H1 (cell line): ENCODE data around the gene KRTAP2-3. TPM values are rescaled to one million over a fixed set of nuclear protein-coding genes. Genes with fewer than 3 reads are reported as not detected.

Source experiments
- CTCF ChIA-PET: fragments of 300-600 bp; sonication (Branson Sonifier 250); formaldehyde crosslinking; loops from one replicate; lab custom pipeline; 2021; ENCODE audit not compliant: partially characterized antibody; lab: Charles Lee
- POLR2A ChIA-PET: fragments of 300-600 bp; sonication (Branson Sonifier 250); formaldehyde crosslinking; loops from one replicate; lab custom pipeline; 2021; ENCODE audit warnings: inconsistent platforms; ENCODE audit not compliant: partially characterized antibody; lab: Charles Lee
- DNase-seq, 2 experiments: peaks; one replicate each; pipeline versions ENCODE4 v3.0.0 to v3.0.0-alpha.2; 2010 to 2022; ENCODE audit warnings: low spot score in 2 of 2, low read depth in 1 of 2, mixed read lengths in 1 of 2
- FAIRE-seq: peaks from 2 replicates; lab custom pipeline; 2011; peaks lifted over from hg19 to GRCh38; lab: Jason Lieb, UNC
- H2AFZ ChIP-seq: 2 replicates; pipeline ENCODE4 v1.8.1; 2012; ENCODE audit warnings: low read length, inconsistent platforms
- H2AK5ac ChIP-seq: 2 replicates; pipeline ENCODE4 v1.6.1; 2013; ENCODE audit warnings: low read depth, low read length
- H2BK120ac ChIP-seq: replicated peaks from 2 replicates; pipeline ENCODE3; 2013; ENCODE audit warnings: low read depth, low read length, inconsistent platforms
- H2BK12ac ChIP-seq: 2 replicates; pipeline ENCODE4 v1.6.1; 2013; ENCODE audit warnings: low read depth, low read length
- H2BK15ac ChIP-seq: 2 replicates; pipeline ENCODE4 v1.6.1; 2013; ENCODE audit warnings: low read length
- H2BK20ac ChIP-seq: 2 replicates; pipeline ENCODE4 v1.6.1; 2013; ENCODE audit warnings: low read length
- H2BK5ac ChIP-seq: 2 replicates; pipeline ENCODE4 v1.6.1; 2013; ENCODE audit warnings: low read depth, low read length
- H3K14ac ChIP-seq: 2 replicates; pipeline ENCODE4 v1.6.1; 2013; ENCODE audit warnings: inconsistent platforms; ENCODE audit not compliant: insufficient read length
- H3K18ac ChIP-seq: 2 replicates; pipeline ENCODE4 v1.6.1; 2013; ENCODE audit warnings: low read length; ENCODE audit errors: extremely low read depth
- H3K23ac ChIP-seq: 2 replicates; pipeline ENCODE4 v1.6.1; 2013; ENCODE audit warnings: inconsistent platforms; ENCODE audit not compliant: insufficient read length
- H3K23me2 ChIP-seq: 2 replicates; pipeline ENCODE4 v1.6.1; 2013; ENCODE audit warnings: low read depth, low read length
- H3K27ac ChIP-seq: 2 replicates; pipeline ENCODE4 v1.6.1; 2011; ENCODE audit warnings: low read depth, low read length, inconsistent platforms
- H3K27me3 ChIP-seq, 4 experiments: replicated peaks in 1 of 4; 1 replicate in 1 of 4; 2 replicates in 3 of 4; pipeline versions ENCODE4 v1.6.1 to v1.8.1; 2011 to 2013; ENCODE audit warnings: low read length in 3 of 4, mild to moderate bottlenecking in 3 of 4, inconsistent platforms in 2 of 4, mixed read lengths in 2 of 4, moderate library complexity in 1 of 4; ENCODE audit not compliant: control insufficient read depth in 3 of 4, insufficient read depth in 3 of 4; ENCODE audit errors: extremely low read depth in 1 of 4
- H3K36me3 ChIP-seq, 4 experiments: 2 replicates each; pipeline versions ENCODE4 v1.6.1 to v1.8.1; 2011 to 2013; ENCODE audit warnings: mild to moderate bottlenecking in 4 of 4, low read length in 3 of 4, moderate library complexity in 2 of 4, control low read depth in 1 of 4, inconsistent platforms in 1 of 4; ENCODE audit not compliant: insufficient read depth in 4 of 4, control insufficient read depth in 2 of 4
- H3K4ac ChIP-seq: replicated peaks from 2 replicates; pipeline ENCODE3; 2013; ENCODE audit warnings: low read length, low read depth, mixed read lengths, inconsistent platforms; ENCODE audit not compliant: insufficient read length
- H3K4me1 ChIP-seq, 4 experiments: replicated peaks in 1 of 4; 1 replicate in 1 of 4; 2 replicates in 3 of 4; pipeline versions ENCODE4 v1.6.1 to v1.8.1; 2011 to 2013; ENCODE audit warnings: low read length in 3 of 4, inconsistent platforms in 2 of 4, mixed read lengths in 1 of 4; ENCODE audit not compliant: insufficient read depth in 4 of 4, control insufficient read depth in 3 of 4
- H3K4me2 ChIP-seq, 2 experiments: 2 replicates each; pipeline versions ENCODE4 v1.6.1 to v1.8.1; 2011 to 2013; ENCODE audit warnings: low read depth in 2 of 2, low read length in 2 of 2, control low read depth in 1 of 2, inconsistent platforms in 1 of 2, mild to moderate bottlenecking in 1 of 2; ENCODE audit not compliant: insufficient read depth in 1 of 2
- H3K4me3 ChIP-seq, 4 experiments: fragments of 200-600, 300-600 bp in 1 of 4; sonication (generic), shearing (Covaris generic), sonication (Bioruptor Twin) in 1 of 4; 2 replicates each; pipeline versions ENCODE4 v1.5.1 to v1.8.1; 2011 to 2016; ENCODE audit warnings: low read length in 4 of 4, low read depth in 3 of 4, control low read depth in 2 of 4, inconsistent platforms in 2 of 4, mild to moderate bottlenecking in 2 of 4, mixed read lengths in 1 of 4, moderate library complexity in 1 of 4; ENCODE audit not compliant: insufficient read depth in 2 of 4; ENCODE audit errors: extremely low read depth in 1 of 4
- H3K56ac ChIP-seq: replicated peaks from 2 replicates; pipeline ENCODE3; 2013; ENCODE audit warnings: low read depth, mild to moderate bottlenecking, mixed read lengths, low read length, inconsistent platforms; ENCODE audit not compliant: insufficient read length
- H3K79me1 ChIP-seq: 2 replicates; pipeline ENCODE4 v1.6.1; 2013; ENCODE audit warnings: low read depth, low read length, control low read depth
- H3K79me2 ChIP-seq, 2 experiments: 2 replicates each; pipeline versions ENCODE4 v1.6.1 to v1.8.1; 2012 to 2013; ENCODE audit warnings: low read length in 2 of 2, mild to moderate bottlenecking in 2 of 2, inconsistent platforms in 1 of 2; ENCODE audit not compliant: insufficient read depth in 2 of 2, control insufficient read depth in 1 of 2
- H3K9ac ChIP-seq, 4 experiments: replicated peaks in 1 of 4; 1 replicate in 1 of 4; 2 replicates in 3 of 4; pipeline versions ENCODE4 v1.6.1 to v1.8.1; 2011 to 2013; ENCODE audit warnings: low read depth in 3 of 4, low read length in 3 of 4, control low read depth in 2 of 4, mild to moderate bottlenecking in 2 of 4, moderate library complexity in 2 of 4, inconsistent platforms in 1 of 4; ENCODE audit errors: extremely low read depth in 1 of 4
- H3K9me3 ChIP-seq, 2 experiments: 2 replicates each; pipeline versions ENCODE4 v1.6.1 to v1.8.1; 2012 to 2013; ENCODE audit warnings: mild to moderate bottlenecking in 2 of 2, moderate library complexity in 2 of 2, control low read depth in 1 of 2, inconsistent platforms in 1 of 2, low read depth in 1 of 2, low read length in 1 of 2, mixed read lengths in 1 of 2; ENCODE audit not compliant: insufficient read depth in 2 of 2
- H4K20me1 ChIP-seq, 2 experiments: replicated peaks in 1 of 2; 2 replicates each; pipeline versions ENCODE3 to v1.8.1; 2011 to 2013; ENCODE audit warnings: inconsistent platforms in 2 of 2, low read length in 2 of 2, mild to moderate bottlenecking in 1 of 2; ENCODE audit not compliant: insufficient read depth in 2 of 2, control insufficient read depth in 1 of 2
- H4K5ac ChIP-seq: 2 replicates; pipeline ENCODE4 v1.6.1; 2013; ENCODE audit warnings: low read length, low read depth, mixed read lengths, inconsistent platforms; ENCODE audit not compliant: insufficient read length
- H4K8ac ChIP-seq: 2 replicates; pipeline ENCODE4 v1.8.0; 2013; ENCODE audit warnings: mild to moderate bottlenecking, moderate library complexity, low read length, inconsistent platforms; ENCODE audit not compliant: insufficient read depth; ENCODE audit errors: extremely low read depth
- H4K91ac ChIP-seq: replicated peaks from 2 replicates; pipeline ENCODE3; 2013; ENCODE audit warnings: low read length, mixed read lengths, inconsistent platforms; ENCODE audit not compliant: insufficient read length
- CREB1 ChIP-seq: IDR thresholded peaks from 2 replicates; pipeline ENCODE4 v1.6.1; 2012; ENCODE audit warnings: inconsistent platforms
- E2F6 ChIP-seq: IDR thresholded peaks from 2 replicates; pipeline ENCODE4 v1.6.1; 2012; ENCODE audit warnings: inconsistent platforms
- EP300 ChIP-seq, 2 experiments: IDR thresholded peaks; 1 replicate in 1 of 2; 2 replicates in 1 of 2; pipeline ENCODE4 v1.6.1; 2011 to 2012; ENCODE audit warnings: low read depth in 2 of 2, low read length in 2 of 2, mild to moderate bottlenecking in 2 of 2, borderline replicate concordance in 1 of 2, inconsistent platforms in 1 of 2, moderate library complexity in 1 of 2
- POLR2A ChIP-seq, 2 experiments: IDR thresholded peaks; 1 replicate in 1 of 2; 2 replicates in 1 of 2; pipeline ENCODE4 v1.6.1; 2011; ENCODE audit warnings: low read depth in 2 of 2, low read length in 2 of 2, mild to moderate bottlenecking in 2 of 2; ENCODE audit errors: control extremely low read depth in 1 of 2
- RBBP5 ChIP-seq: IDR thresholded peaks from 2 replicates; pipeline ENCODE4 v1.7.1; 2012; ENCODE audit warnings: low read depth, mild to moderate bottlenecking, inconsistent platforms, low read length, moderate library complexity, borderline replicate concordance
- SP1 ChIP-seq: IDR thresholded peaks from 2 replicates; pipeline ENCODE4 v1.6.1; 2011; ENCODE audit warnings: low read depth, low read length
- SRF ChIP-seq: IDR thresholded peaks from 2 replicates; pipeline ENCODE4 v1.6.1; 2011; ENCODE audit warnings: mild to moderate bottlenecking, low read depth, low read length, moderate library complexity
- SUZ12 ChIP-seq: fragments of 200-600 bp; sonication (generic); IDR thresholded peaks from 2 replicates; pipeline ENCODE4 v1.6.1; 2012; ENCODE audit warnings: mild to moderate bottlenecking, inconsistent platforms, low read length, moderate library complexity, mixed read lengths
- TAF7 ChIP-seq: optimal IDR thresholded peaks from 2 replicates; pipeline ENCODE3; 2011; ENCODE audit warnings: low read depth, mild to moderate bottlenecking, inconsistent platforms, low read length, moderate library complexity, borderline replicate concordance
- USF2 ChIP-seq: IDR thresholded peaks from 2 replicates; pipeline ENCODE4 v1.6.1; 2011; ENCODE audit warnings: low read length, improper control_type of control experiment
- WGBS, 2 experiments: shearing (Covaris generic) in 1 of 2; methylation state at CpG; one replicate each; pipeline versions ENCODE4 v1.1.6 to v1.1.7; 2013 to 2015; ENCODE audit warnings: low lambda C conversion rate in 2 of 2, mixed read lengths in 2 of 2, inconsistent platforms in 1 of 2, low coverage in 1 of 2, missing lambda C conversion rate in 1 of 2; ENCODE audit not compliant: insufficient replicate concordance in 2 of 2, insufficient coverage in 1 of 2, insufficient read length in 1 of 2; ENCODE audit errors: extremely low coverage in 1 of 2, missing lambda C conversion rate in 1 of 2; 5-methylcytosine and 5-hydroxymethylcytosine counted together
- polyA plus RNA-seq, 7 experiments: library from polyadenylated mRNA; depleted of rRNA in 3 of 7; stranded (reverse) in 5 of 7; unstranded in 2 of 7; fragments of >200 nt in 5 of 7; fragments of 200-250 nt in 2 of 7; gene quantifications; 1 replicate in 5 of 7; 2 replicates in 1 of 7; 4 replicates in 1 of 7; pipeline versions ENCODE4 v1.2.1 to v1.2.3, GENCODE V29; 2011 to 2013; ENCODE audit warnings: missing spikeins in 2 of 7, mixed read lengths in 2 of 7
- total RNA-seq: library from RNA; stranded (reverse); fragmentation: NEBNext Ultra II Directional; extraction: Animal tissue kit (Norgen Biotek cat#: 25700); gene quantifications from 2 replicates; pipeline ENCODE4 v1.2.1, GENCODE V29; 2021
- TF ChIP-seq, protein P1 (sequence below): IDR thresholded peaks from 2 replicates; pipeline ENCODE4 v1.6.1; 2012; ENCODE audit warnings: inconsistent platforms

Gene KRTAP2-3
- total and polyA plus RNA-seq, 2 of the 8 experiments (the other 6 are each of a cell fraction or from before 2014, with no cell fraction given), result not detected

DNA sequence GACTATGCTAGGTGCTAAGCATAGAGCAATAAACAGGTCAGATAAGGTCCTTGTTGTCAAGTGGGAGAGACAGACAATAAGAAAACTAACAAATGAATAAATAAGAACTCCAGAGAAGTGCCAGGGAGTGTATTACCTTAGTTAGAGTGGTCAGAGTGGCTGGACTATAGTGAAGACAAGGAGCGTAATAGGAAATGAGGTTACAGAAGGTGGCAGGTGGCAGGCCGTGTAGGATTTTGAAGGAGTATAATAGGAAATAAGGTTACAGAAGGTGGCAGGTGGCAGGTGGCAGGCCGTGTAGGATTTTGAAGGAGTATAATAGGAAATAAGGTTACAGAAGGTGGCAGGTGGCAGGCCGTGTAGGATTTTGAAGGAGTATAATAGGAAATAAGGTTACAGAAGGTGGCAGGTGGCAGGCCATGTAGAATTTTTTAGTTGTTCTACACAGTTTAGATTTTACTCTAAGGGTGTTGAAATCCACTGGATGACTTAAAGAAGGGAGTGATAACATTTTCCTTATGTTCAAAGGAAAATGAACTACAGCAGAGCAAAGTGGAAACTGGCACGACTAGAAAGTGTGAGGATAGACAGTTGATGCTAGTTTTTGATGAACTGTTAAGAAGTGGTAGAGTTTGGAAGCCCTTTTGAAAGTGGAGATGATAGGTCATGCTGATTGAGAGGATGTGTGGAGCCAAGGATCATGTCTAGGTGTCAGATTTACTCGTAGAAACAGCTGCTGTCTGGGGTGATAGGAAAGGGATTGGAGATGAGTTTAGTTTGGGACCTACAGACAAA lies 47.4 kb downstream of the KRTAP2-3 start:
- Histone ChIP-seq H3K14ac (no peak overlapping the region), H3K4ac (no peak overlapping the region), H3K4me1 (peaks cover 0 to 10% (median 6%) of the 10 kb centered on the region in 4 experiments; a peak in 6 of 7 replicates), H2AFZ (no peak overlapping the region), H4K5ac (no peak overlapping the region), H3K23ac (no peak overlapping the region), H3K9ac (no peak overlapping the region), H3K18ac (no peak overlapping the region), H3K27ac (no peak overlapping the region), H2BK120ac (no peak overlapping the region), H2BK20ac (no peak overlapping the region), H3K23me2 (no peaks in the 10 kb centered on the region), H4K91ac (no peak overlapping the region), H4K8ac (no peak overlapping the region), H3K36me3 (no peaks in the 10 kb centered on the region), H4K20me1 (no peaks in the 10 kb centered on the region), H2BK5ac (no peak overlapping the region), H2BK12ac (no peak overlapping the region), H3K4me3 (no peak overlapping the region), H2AK5ac (no peak overlapping the region), H2BK15ac (no peak overlapping the region), H3K4me2 (no peak overlapping the region), H3K27me3 (no peaks in the 10 kb centered on the region), H3K79me1 (no peaks in the 10 kb centered on the region), H3K79me2 (no peaks in the 10 kb centered on the region), H3K56ac (no peak overlapping the region), H3K9me3 (no peaks in the 10 kb centered on the region)
- DNase-seq, result no peak
- ChIA-PET POLR2A (no interaction called here), CTCF (no interaction called here)
- 87% methylated on average over 6 of the region's 6 CpGs; no CpG with 5 or more reads in 1 of the 2 experiments for WGBS, 2 experiments
- no peak for FAIRE-seq
- TF ChIP-seq E2F6 (no peak), USF2 (no peak), TAF7 (no peak), EP300 (IDR thresholded peaks at IDR 0.05; ENCODE audit: borderline replicate concordance in 1 of 2, low read depth in 2 of 2, low read length in 2 of 2) (no peak), RBBP5 (no peak), SRF (no peak), SUZ12 (no peak), SP1 (no peak), CREB1 (no peak), POLR2A (IDR thresholded peaks at IDR 0.05; ENCODE audit: control extremely low read depth in 1 of 2, low read depth in 2 of 2, low read length in 2 of 2) (no peak)
- TF ChIP-seq, protein P1, sequence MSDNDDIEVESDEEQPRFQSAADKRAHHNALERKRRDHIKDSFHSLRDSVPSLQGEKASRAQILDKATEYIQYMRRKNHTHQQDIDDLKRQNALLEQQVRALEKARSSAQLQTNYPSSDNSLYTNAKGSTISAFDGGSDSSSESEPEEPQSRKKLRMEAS, result no peak
